GM18507 (cell line): ENCODE data around the gene TBL1XR1.

ENCODE experiments used
- DNase-seq: peaks from one replicate; pipeline ENCODE4 v3.0.0; 2011; ENCODE audit warnings: low read depth; ENCODE audit not compliant: insufficient read length; ENCODE audit errors: extremely low spot score
- FAIRE-seq: peaks from 2 replicates; lab custom pipeline; 2011; peaks lifted over from hg19 to GRCh38; lab: Jason Lieb, UNC

TBL1XR1 gene

DNA sequence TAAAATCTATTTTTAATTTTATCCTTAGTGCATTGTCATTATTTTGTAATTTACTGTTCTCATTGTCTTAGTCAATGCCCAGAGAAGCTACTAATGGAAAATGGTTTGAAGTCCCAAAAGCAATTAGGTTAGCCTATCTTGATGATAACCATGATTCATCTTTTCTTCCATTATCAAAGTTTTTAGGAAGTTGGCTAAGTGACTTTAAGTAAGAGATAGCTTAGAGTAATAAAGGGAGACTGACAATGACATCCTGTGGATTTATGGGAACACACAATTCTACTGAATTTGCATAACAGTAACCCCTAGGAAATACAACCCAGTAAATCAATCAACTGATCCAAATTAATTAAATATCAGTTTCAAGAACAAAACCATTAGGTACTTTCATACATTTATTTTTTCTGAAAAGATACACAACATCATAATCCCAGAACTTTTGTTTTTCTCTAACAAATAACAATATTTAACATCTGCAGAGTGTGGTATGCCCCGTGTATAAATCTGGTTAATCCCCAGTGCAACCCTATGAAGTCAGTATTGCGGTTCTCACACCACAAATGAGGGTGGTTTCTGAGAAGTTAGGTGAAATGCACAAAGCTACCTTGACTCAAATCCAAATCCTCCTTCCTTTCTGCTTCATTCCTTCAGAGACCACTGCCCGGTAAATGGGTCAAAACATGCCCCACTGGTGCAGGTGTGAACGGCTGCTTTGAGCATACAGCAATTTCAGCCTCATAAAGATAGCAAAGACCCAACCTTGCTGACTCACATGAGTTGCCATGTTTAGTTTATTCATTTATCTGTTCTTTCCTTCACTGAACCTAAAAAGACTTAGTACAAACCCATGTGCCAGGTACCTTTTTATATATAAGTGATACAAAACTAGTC is 202.1 kb downstream of the TBL1XR1 start:
- FAIRE-seq (no peak), DNase-seq (no peak)

GRCh38 chr3:176994393-176994792 is 202.9 kb downstream of the TBL1XR1 start:
- DNase-seq (no peak), FAIRE-seq (no peak)

DNA sequence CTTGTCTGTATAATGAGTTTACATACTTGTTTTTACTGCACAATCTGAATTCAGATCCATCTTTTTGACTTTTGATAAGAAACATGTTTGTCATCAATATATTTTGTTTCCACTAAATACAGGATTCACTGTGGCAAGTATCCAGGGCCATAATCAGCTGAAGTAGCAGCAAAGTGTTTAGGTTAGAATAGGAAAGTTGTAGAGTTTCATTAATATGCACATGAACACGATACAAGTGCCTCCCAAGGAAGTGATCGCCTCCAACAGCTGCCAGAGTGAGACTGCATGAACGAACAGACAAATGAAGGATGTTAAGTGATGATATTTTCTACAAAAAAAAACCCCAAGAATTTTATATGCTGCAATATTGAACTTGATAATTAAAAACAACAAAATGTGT is 204.3 kb downstream of the TBL1XR1 start:
- FAIRE-seq (no peak), DNase-seq (no peak)

DNA sequence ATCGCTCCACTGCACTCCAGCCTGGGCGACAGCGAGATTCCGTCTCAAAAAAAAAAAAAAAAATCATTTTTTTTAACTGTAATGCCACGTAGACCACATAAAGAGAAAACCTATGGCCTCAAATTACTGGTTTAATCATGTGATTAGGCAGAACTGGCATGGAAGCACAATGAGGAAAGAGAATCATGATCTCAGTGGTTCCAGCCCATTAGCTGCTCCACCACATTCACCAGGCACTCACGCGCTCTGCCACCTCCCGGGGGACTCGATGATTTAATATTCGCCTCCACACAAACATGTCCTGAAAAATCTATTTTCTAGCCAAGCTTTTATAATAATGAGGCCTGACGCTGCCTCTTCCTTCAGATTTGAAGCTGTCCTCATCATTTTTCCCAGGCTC is 204.7 kb downstream of the TBL1XR1 start:
- FAIRE-seq, result no peak
- DNase-seq, result no peak

- DNase-seq (no peak), FAIRE-seq (no peak)
Observed at GRCh38 chr3:176988795-176989194, 208.5 kb downstream of the TBL1XR1 start.

DNA sequence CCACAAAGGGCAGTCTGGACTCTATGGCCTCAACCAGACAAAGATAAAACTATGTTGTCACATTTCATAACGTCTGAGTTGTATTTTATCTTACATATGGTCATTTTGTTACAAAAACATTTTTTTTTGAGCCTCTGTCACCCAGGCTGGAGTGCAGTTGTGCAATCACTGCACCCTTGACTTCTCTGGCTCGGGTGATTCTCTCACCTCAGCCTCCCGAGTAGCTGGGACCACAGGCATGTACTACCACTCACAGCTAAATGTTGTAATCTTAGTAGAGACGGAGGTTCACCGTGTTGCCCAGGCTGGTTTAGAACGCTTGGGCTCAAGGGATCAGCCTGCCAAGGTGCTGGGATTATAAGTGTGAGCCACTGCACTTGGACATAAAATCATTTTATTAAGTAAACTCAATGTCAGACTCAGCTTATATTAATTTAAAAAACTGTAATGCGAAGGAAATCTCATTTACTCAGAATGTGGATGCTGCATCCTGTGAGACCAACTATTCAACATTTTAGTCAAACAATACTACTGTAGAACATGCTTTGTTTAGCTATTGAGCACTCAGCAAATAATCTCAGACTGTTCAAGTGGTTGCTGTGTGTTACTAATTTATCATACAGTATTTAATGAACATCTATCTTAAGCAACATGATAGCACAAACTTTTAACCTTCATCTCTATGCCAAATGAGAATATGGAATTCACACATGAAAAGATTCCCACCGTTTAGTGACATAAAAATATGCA is 209.2 kb downstream of the TBL1XR1 start:
- FAIRE-seq (no peak), DNase-seq (no peak)

DNA sequence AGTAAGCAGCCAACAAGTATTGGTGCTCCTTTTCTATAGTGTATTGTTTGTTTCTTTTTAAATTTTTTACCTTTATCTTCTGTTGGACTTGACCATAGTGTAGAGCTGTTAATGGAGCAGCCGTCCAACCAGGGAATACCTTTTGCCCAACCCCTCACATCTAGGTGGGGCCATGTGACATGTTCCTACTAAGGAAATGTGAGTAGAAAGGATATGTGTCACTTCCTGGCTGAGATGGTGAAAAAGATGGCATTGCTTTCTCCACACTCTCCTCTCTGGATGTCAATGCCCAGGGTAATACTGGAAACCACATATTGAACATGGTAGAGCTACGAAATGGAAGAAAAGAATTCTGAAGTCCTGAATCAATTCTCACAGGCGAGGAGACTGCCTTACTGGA is 218.8 kb downstream of the TBL1XR1 start:
- DNase-seq, result no peak
- FAIRE-seq, result no peak

DNA sequence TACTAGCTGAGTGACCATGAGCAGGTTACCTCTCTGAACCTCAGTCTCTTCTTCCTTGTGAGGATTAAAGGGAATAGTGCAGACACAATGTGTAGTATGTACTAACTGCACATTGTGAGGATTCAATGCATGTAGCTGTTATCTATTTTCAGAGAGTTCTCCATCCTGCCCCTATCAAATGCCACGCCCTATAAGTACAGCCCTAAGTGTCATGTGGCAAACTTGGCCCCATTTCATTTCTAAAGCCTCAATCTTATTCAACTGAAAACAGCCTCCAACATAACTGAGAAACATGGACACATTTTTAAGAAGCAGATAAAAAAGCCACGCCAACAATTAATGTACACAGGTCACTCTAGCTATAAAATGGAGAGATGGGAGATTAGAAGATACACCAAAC is 220.0 kb downstream of the TBL1XR1 start:
- FAIRE-seq (no peak), DNase-seq (no peak)

- DNase-seq, result no peak
- no peak for FAIRE-seq
Observed at GRCh38 chr3:176976586-176976985, 220.7 kb downstream of the TBL1XR1 start.

DNA sequence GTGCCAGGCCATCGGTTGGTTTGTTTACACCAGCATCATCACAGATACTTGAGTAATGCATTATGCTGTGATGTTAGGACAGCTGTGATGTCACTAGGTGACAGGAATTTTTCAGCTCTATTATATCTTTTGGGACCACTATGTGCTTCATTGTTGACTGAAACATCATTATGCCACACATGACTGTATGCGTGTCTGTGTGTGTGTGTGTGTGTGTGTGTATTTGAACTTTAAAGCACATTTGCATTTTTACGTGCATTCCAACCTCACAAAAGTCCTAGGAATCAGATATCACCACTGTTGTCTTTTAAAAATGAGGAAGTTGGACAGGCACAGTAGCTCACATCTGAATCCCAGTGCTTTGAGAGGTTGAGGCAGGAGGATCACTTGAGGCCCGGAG is 223.0 kb downstream of the TBL1XR1 start:
- FAIRE-seq (no peak), DNase-seq (no peak)

- no peak for FAIRE-seq
- no peak for DNase-seq
Observed at GRCh38 chr3:176971613-176972174, 225.6 kb downstream of the TBL1XR1 start.

- FAIRE-seq (no peak), DNase-seq (no peak)
Observed at GRCh38 chr3:176970770-176971169, 226.5 kb downstream of the TBL1XR1 start.

- DNase-seq (no peak), FAIRE-seq (no peak)
Observed at GRCh38 chr3:176969506-176969905, 227.8 kb downstream of the TBL1XR1 start.
